Mesothelial cell of epicardium (in vitro differentiated cells): ENCODE data around the gene PTPN14. TPM values are rescaled to one million over a fixed set of nuclear protein-coding genes. Genes with fewer than 3 reads are reported as not detected.

ENCODE experiments used
- DNase-seq, 2 experiments: peaks; one replicate each; pipeline ENCODE4 v3.0.0; 2021; ENCODE audit warnings: low spot score in 2 of 2; ENCODE audit not compliant: unreplicated experiment in 2 of 2
- H3K27ac Mint-ChIP-seq: 2 replicates; pipeline ENCODE4 v1.8.0; 2021; ENCODE audit warnings: mixed read lengths
- H3K27me3 Mint-ChIP-seq: 2 replicates; pipeline ENCODE4 v1.8.0; 2021; ENCODE audit warnings: low read depth, mixed read lengths
- H3K36me3 Mint-ChIP-seq: 2 replicates; pipeline ENCODE4 v1.8.0; 2021; ENCODE audit warnings: mixed read lengths
- H3K4me1 Mint-ChIP-seq: 2 replicates; pipeline ENCODE4 v1.8.0; 2021; ENCODE audit warnings: mixed read lengths
- H3K4me3 Mint-ChIP-seq: 2 replicates; pipeline ENCODE4 v1.8.0; 2021; ENCODE audit warnings: mild to moderate bottlenecking, moderate library complexity, mixed read lengths
- H3K9me3 Mint-ChIP-seq: 2 replicates; pipeline ENCODE4 v1.8.0; 2021; ENCODE audit warnings: mixed read lengths
- CTCF ChIP-seq: fragments of 200-600 bp; sonication (generic); IDR thresholded peaks from one replicate; pipeline ENCODE4 v1.5.0; 2021; ENCODE audit warnings: antibody characterized with exemption; ENCODE audit not compliant: unreplicated experiment
- total RNA-seq: library from RNA; stranded (reverse); gene quantifications from 3 replicates; pipeline ENCODE4 v1.2.1, GENCODE V29; 2021

PTPN14 gene
- total RNA-seq, 1 donor from 2014 or later = 75.8 TPM

- TF ChIP-seq CTCF = no peak
- Mint-ChIP-seq H3K4me3 (no peak overlapping the region), H3K36me3 (no peaks in the 10 kb centered on the region), H3K4me1 (peaks cover 32% of the 10 kb centered on the region), H3K9me3 (no peaks in the 10 kb centered on the region), H3K27ac (no peak overlapping the region), H3K27me3 (no peaks in the 10 kb centered on the region)
- no peak for DNase-seq
Observed at GRCh38 chr1:214300149-214300780, 251.1 kb downstream of the PTPN14 start.

Other genes with a start within 250 kb of the PTPN14 start
- gene CENPF, start 51.6 kb upstream of the PTPN14 start, total RNA-seq = 54.3 to 58.1 TPM (median 56.4 TPM) in 3 replicates